GM21367 (cell line): ENCODE data around the gene MIB2.

Experiments used
- ATAC-seq: cut with Tn5 transposase; IDR thresholded peaks from one replicate; pipeline ENCODE4 v1.9.1; 2021; ENCODE audit not compliant: unreplicated experiment

Gene MIB2

GRCh38 chr1:1598051-1598719 is 17.1 kb upstream of the MIB2 start:
- ATAC-seq, result no peak

- ATAC-seq, result no peak
Measured at GRCh38 chr1:1598720-1599029, 16.6 kb upstream of the MIB2 start.

GRCh38 chr1:1599030-1599934 is 16.0 kb upstream of the MIB2 start:
- no peak for ATAC-seq

- ATAC-seq, result no peak
Measured at GRCh38 chr1:1599935-1600860, 15.1 kb upstream of the MIB2 start, which contains the start of gene FNDC10. FNDC10 (minus strand) TSS chr1:1600135; CDS start chr1:1600015, 120 bp downstream.

- no peak for ATAC-seq
Measured at GRCh38 chr1:1600861-1601563, 14.3 kb upstream of the MIB2 start.

GRCh38 chr1:1601564-1602303 is 13.6 kb upstream of the MIB2 start:
- ATAC-seq, result no peak

GRCh38 chr1:1602304-1602967 is 12.9 kb upstream of the MIB2 start:
- ATAC-seq, result no peak

GRCh38 chr1:1602968-1603506 is 12.3 kb upstream of the MIB2 start:
- no peak for ATAC-seq

GRCh38 chr1:1603671-1604373 is 11.5 kb upstream of the MIB2 start:
- no peak for ATAC-seq

GRCh38 chr1:1604374-1605033 is 10.8 kb upstream of the MIB2 start:
- ATAC-seq, result no peak

- ATAC-seq, result no peak
Measured at GRCh38 chr1:1605034-1605591, 10.2 kb upstream of the MIB2 start.

GRCh38 chr1:1605724-1606123 is 9.6 kb upstream of the MIB2 start:
- ATAC-seq, result no peak

- no peak for ATAC-seq
Measured at GRCh38 chr1:1606232-1606631, 9.1 kb upstream of the MIB2 start.

- no peak for ATAC-seq
Measured at GRCh38 chr1:1609822-1610485, 5.3 kb upstream of the MIB2 start.

GRCh38 chr1:1610796-1611195 is 4.5 kb upstream of the MIB2 start:
- ATAC-seq, result no peak

- ATAC-seq, result no peak
Measured at GRCh38 chr1:1612104-1612400, 3.2 kb upstream of the MIB2 start.

GRCh38 chr1:1613509-1614082 is 1.7 kb upstream of the MIB2 start:
- no peak for ATAC-seq
